HG02759 (cell line): ENCODE results near the gene SIK3.

ENCODE experiments used
- ATAC-seq: cut with Tn5 transposase; IDR thresholded peaks from one replicate; pipeline ENCODE4 v1.9.1; 2021; ENCODE audit warnings: mild to moderate bottlenecking, moderate library complexity; ENCODE audit not compliant: unreplicated experiment

The SIK3 gene

GRCh38 chr11:117011541-117011898, 86.7 kb downstream of the SIK3 start:
- no peak for ATAC-seq

DNA sequence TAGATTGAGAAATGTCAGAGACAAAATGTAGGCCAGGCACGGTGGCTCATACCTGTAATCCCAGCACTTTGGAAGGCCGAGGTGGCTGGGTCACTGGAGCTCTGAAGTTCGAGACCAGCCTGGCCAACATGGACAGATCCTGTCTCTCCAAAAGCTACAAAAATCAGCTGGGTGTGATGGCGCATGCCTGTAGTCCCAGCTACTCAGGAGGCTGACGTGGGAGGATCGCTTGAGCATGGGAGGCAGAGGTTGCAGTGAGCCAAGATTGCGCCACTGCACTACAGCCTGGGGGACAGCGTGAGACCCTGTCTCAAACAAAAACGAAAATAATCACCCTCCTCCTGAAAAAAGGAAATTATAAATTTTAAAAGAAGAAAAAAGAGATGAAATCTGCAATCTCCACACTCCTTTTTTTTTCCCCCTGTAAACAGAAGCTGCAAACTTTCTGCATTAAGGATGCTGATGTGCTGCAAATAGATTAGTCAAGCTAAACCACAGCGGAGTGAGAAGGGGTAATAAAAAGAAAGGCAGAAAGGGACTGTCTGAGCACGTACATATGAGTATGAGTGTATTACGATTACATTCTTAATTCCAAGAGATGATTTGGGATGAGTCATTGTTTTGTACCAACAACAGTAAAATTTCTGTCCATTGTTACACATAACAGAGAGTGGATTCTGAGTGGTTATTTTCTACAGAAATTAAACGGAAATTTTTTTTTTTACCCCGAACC, 87.3 kb downstream of the SIK3 start:
- ATAC-seq = no peak

DNA sequence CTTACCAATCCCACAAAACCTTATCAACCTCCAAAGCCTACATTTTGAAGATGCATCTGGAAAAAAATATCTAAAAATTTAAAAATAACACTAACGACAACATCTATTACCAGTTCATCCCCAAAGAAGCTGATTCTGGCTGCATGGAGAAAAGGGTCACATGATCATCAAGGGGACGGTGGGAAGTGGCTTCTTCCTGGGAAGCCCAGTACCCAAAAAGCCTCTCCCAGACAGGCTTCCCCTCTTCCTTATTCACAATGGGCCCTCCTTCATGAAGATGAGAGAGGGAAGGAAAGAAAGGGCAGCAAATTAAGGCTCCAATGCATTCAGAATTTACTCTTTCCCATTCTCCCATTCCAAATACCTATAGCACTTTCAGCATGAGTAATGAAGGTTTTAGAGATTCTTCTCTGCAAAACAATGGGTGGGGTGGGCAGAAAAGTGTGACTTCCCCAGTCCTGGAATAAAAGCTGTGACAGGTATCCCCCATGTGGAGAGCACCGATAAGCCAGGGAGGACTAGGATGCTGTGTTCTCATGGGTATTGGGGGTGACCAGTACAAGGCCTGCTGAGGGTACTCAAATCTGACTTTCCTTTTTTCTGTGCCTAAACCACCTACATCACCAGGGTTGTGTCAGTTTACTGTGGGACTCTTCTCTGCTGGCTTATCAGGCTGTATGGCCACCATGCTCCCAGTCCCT, 88.2 kb downstream of the SIK3 start:
- ATAC-seq = no peak

GRCh38 chr11:117005758-117006157, 92.5 kb downstream of the SIK3 start:
- ATAC-seq = no peak

DNA sequence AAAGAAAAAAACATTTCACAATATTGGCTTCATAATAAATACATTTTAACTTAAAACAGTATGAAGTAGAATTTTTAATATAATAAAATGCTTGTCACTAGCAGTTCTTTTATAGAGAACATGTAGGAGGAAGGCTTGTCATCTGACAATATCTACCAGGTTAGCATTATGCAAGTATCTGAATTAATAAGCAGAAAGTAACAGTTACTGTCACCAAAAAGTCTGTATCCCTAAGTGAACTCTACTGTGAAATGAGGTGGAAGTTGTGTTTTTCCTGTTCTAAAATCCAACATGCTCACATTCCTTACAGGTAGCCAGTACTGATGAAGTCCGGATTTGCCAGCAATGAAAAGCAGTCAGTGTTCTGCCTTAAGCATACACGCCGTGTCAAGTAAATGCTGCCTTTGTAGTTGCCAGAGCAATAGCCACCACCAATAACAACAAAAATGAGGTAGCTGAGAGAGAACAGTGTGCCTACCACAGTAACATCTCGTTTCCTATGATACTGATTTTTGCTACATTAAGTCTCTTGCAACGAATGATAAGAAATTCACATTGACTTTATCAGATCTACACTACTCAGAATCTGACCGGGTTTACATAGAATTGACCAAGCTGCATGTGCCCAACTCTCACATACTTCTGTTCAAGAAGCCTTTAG, 95.5 kb downstream of the SIK3 start:
- no peak for ATAC-seq

DNA sequence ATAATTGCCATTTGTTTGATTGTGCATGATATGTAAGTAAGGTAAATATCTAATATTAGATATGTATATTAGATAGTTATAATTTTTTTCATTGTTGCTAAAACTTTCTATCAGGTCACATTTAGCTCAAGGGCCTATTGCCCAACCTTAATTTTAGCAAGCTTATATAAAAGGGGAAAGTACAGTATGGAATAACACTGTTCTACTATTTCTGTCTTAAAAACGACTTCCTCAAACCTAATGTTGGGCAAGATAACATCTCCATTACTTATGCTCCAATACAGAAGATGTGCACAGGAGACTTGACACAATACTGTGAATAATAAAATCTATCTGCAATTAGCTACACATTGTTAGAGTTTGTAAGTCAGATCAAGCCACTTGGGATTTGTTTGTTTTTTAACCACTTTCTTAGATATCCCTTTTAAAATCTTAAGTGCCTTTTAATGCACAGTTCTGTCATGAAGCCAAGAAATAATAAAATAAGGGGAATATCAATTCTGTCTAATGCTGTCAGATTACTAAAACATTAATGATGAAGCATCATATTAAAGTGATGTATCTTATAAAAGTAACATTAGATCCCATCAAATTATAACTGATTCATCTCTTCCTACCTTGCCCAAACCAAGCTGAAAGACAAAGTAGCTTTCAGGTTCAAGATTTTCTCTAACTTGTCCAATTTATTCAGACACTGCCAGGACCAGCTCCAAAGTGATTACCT, 98.1 kb downstream of the SIK3 start:
- ATAC-seq = no peak

GRCh38 chr11:116997071-116997470, 101.2 kb downstream of the SIK3 start:
- ATAC-seq = no peak

DNA sequence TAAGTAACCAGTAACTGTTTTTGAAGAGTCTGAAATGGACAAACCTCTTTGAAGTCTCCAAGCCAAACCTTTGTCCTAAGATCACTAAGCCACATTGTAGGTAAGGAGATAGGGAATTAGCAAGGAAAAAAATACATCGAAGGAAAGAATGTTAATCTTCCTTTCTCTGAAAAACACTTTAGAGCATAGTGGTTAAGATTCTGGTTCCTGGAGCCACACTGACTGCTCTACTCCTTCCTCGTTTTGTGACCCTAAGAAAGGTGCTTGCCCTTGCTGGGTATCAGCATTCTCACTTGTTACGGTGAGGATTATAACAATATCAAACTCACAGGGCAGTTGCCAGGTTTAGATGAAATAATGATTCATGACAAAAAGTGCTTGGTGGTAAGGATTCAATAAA, 104.0 kb downstream of the SIK3 start:
- no peak for ATAC-seq

DNA sequence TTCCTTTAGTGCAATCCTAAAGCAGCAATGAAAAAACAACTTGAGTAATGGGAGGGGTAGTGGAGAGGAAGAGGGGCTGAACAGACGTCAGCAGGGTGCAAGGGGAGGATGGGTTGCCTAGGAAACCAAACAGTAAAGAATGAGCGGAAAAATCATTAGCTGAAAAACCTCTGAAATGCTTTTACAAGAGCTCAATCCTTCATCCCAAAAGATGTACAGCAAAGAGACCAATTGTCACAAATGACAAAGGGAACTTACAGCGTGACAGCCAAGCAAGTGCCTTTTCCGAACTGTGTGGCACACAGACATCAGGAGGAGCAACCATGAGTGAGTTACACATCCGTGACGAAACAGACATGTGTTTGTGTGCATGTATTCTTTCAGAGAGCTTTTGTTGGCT, 104.6 kb downstream of the SIK3 start:
- ATAC-seq = no peak

- no peak for ATAC-seq
These were observed 106.7 kb downstream of the SIK3 start for GRCh38 chr11:116991491-116991890.

GRCh38 chr11:116990811-116991210, 107.4 kb downstream of the SIK3 start:
- ATAC-seq = no peak

DNA sequence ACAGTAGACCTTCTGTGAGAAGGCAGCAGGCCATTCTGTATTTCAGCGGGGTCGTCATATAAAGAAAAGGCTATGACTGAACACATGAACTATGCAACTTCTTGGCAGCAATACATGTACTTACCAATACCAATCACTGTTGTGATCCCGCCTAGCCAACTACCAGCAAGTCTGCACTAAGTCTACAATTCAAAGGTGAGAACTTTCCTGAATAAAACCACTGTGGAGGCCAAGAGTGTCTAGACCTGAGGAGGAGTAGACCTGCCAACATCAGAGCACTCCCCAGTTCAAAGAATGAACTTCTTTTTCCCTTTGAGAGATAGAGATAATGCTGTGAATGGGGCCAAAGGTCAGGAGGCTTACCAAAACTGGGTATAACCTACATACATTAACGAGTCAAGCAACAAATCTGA, 108.2 kb downstream of the SIK3 start:
- no peak for ATAC-seq

DNA sequence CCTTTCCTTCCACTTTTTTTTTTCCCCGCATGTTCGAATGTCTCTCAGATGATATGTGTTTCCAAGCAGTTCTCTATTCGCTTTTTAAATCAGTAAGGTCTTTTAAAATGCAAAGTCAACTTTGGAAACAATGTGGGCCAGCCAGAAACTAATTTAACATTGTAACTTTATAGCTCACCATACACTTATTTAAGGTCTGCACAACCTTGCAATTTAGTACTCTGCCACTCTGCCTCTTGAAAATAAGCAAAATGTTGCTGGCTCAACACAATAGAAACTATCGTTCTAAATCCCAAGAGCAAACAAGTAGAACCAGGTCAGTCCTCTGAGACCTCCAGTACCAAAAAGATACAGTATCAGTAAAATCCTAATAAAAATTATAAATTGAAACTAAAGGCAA, 109.0 kb downstream of the SIK3 start:
- no peak for ATAC-seq

- peak; percentile 70 for ATAC-seq
These were observed 111.6 kb downstream of the SIK3 start for GRCh38 chr11:116986521-116987105.

DNA sequence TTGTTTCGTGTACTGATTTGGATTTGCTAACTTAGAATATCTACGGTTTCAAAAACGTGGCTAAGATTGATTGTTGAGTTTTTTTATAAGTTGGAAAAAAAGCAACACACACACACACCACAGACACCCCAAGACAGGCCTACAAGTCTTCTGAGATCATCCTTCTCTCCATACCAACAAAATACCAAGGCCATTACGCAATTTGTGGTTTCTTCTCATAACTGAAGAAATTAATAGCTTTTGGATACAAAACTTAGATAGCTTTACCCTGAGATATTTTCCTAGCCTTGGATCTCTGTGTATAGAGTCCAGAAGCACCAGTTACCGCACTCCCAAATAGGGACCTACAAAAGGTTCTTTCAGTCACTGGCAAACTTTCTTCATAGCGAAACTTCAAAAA, 113.6 kb downstream of the SIK3 start:
- no peak for ATAC-seq

- no peak for ATAC-seq
These were observed 114.0 kb downstream of the SIK3 start for GRCh38 chr11:116984186-116984585.

GRCh38 chr11:116981266-116981885, 116.9 kb downstream of the SIK3 start:
- no peak for ATAC-seq

DNA sequence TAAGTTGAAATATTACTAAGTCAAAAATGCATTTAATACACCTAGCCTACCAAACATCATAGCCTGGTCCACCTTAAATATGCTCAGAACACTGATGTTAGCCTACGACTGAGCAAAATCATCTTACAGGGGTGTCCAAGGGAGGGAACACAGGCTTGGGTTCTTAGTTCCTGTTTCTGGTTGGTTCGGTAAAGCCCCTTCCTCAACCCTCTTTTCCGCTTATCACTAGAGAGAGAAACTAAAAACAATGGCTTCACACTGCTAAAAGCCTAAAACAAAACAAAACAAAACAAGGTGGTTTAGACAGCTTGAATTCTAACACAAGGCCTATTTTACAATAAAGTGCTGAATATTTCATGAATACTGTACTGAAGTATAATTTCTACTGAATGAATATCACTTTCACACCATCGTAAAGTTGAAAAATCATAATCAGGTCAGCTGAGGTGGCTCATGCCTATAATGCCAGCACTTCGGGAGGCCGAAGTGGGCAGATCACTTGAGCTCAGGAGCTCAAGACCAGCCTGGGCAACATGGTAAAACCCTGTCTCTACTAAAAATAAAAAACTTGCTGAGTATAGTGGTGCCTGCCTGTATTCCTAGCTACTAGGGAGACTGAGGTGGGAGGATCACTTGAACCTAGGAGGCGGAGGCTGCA, 118.0 kb downstream of the SIK3 start:
- peak; percentile 97 for ATAC-seq

- no peak for ATAC-seq
These were observed 121.2 kb downstream of the SIK3 start for GRCh38 chr11:116976941-116977570.

- no peak for ATAC-seq
These were observed 122.6 kb downstream of the SIK3 start for GRCh38 chr11:116975661-116976060.
